Stimulated activated CD4-positive, alpha-beta T cell treated with anti-CD3 and anti-CD28 coated beads, Interleukin-12 subunit alpha, Interleukin-12 subunit beta, amount 100 ng/mL, for 4 hours (primary cell): ENCODE measurements around the gene TMEM151B.

Experiments
- DNase-seq: peaks from one replicate; pipeline ENCODE4 v3.0.0-alpha.2; 2020

TMEM151B gene

GRCh38 chr6:44285552-44286284 is 15.5 kb downstream of the TMEM151B start:
- DNase-seq = no peak

DNA sequence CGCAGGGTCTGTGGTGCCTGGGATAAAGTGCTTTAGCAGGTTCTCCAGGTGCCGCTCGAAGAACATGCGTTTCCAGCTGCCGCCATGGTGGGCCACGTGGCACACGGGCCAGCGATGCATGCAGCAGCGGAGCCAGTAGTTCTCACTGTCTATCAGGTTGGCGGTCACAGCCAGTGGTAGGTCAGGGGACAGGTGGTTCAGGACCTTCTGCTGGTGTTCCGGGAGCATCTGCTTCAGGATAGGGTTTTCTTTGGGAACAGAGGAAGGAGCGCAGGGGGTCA is 16.0 kb downstream of the TMEM151B start:
- DNase-seq = no peak

DNA sequence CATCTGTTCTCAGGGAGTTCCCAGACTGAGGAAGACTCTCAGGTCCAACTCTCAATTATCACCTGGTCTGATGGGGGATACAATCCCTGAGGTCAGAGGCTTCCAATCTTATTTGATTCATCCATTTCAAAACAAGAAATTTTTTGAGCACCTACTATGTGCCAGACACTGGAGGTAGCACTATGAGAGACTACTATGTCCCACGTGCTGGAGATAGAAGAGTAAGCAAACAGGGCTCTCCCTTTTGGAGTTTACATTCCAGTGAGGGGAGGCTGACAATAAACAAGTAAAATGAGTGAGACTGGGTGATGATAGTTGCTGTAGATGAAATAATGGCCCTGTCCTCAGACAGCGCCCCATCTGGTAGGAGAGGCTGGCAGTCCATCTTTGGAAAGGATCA is 16.5 kb downstream of the TMEM151B start:
- no peak for DNase-seq

DNA sequence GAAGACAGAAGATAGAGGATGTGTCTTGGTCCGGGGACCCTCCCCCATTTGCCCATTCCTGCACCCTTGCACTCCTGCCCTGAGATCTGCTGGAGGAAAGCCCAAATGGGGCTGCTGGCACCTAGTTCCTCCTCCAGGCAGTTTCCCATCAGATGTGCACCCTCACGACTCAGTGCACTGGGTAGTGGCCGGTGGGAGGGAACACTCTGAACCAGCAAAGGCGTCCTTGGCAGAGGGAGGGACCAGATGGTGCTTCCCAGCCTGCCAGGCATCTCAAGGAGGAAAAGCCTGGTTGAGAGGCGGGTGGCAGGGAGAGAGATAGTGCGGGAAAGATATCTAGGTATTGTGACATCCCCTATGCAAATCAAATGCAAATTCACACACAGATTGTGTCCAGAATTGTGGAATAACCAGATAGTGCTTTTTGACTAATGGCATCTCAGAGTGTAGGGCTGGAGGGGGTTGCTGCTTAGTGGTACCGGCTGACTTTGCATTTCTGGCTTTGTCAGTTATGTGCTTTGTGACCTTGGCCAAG is 19.5 kb downstream of the TMEM151B start:
- DNase-seq = no peak

DNA sequence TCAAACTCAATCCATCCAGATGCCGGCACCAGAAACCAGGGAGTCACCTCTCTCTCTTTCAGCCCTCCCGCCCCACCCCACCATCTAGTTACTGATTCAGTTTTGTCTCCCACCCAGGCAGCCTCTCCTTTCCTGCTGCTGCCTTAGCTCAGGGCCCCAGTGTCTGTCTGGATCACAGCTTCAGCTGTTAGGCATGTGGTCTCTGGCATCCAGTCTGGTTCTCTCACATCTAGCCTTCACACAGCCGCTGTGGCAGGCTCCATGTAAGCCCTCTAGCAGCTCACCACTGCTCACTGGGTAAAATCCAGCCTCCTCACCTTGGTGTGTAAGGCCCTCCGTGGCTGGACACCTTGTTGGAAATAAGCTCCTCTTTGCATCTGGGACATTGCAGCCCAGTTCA is 21.6 kb downstream of the TMEM151B start:
- DNase-seq = no peak

DNA sequence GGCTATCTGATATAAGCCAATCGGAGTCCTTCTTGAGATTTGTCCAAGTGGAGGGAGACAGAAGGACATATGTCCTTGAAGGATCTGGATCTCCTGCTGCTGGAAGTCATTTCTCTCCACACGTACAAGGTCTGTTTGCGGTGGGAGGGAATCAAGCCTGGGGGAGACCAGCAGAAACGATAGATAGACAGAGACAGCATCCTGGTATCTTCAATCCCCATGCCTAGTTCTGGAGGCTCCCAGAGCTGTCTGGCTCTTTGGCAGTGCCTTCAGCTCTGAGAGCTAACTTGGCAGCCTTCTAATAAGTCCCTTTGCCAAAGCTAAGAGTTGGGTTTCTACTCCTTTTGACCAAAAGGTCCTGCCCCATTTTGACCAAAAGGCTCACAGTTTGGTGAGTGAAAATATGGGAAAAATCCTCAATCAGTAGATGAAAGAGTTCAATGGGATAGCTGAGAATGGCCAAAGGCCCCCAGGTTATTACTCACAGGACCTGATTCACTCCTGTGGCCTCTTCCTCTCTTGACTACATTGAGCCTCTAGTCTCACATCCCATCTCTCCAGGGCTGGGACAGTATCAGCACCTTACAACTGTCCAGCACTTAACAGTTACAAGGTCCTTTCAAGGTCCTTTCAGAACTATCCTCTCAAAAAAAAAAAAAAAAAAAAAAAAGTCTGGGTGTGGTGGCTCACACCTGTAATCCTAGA is 22.6 kb downstream of the TMEM151B start:
- no peak for DNase-seq

- DNase-seq = no peak
These were observed 24.9 kb downstream of the TMEM151B start for GRCh38 chr6:44294832-44295791.

DNA sequence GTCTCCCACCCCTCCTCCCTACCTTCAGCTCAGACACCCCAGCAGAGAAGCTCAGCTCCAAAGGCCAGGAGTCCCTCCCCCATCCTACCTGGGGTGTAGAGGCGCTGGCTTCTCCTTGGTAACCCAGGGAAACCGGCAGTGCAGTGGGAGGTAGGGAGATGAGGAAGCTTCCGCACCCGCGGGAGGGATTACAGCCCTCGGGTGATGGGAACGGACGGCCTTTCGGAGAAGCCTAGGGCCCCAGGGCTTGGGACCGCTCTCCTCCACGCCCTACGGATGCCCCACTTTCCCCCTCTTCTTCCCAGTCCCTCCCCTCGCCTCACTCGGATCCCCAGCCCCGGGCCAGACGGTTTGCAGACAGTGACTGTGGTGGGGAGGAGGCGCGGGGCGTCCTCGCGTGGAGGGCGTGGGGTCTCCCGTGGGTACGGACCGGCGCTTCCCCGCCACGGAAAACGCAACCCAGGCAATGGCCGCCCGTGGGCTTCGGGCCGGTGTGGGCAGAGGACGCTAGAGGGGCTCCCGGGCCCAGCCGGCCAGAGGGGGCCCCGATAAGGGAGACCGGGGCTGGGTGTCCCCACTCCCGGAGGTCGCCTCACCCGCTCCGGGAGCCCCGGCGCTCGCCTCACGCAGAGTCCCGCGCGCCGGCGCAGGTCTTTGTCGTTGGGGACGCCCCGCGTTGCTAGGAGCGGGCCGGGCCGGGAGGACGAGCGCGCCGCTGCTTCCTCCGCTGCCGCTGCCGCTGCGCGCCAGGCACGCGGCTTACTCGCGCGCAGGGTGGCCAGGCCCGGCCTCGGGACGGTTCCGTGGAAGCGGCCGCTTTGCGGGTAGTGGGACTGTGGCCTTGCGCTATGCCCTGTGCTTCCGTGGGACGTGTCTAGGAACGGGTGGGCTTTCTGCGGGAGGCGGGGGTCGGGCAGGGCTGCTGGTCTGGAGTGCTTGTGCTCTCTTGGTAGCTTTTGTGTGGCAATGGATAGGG is 27.1 kb downstream of the TMEM151B start:
- peak; percentile 52 for DNase-seq

GRCh38 chr6:44298055-44298803 is 28.0 kb downstream of the TMEM151B start:
- DNase-seq = no peak

DNA sequence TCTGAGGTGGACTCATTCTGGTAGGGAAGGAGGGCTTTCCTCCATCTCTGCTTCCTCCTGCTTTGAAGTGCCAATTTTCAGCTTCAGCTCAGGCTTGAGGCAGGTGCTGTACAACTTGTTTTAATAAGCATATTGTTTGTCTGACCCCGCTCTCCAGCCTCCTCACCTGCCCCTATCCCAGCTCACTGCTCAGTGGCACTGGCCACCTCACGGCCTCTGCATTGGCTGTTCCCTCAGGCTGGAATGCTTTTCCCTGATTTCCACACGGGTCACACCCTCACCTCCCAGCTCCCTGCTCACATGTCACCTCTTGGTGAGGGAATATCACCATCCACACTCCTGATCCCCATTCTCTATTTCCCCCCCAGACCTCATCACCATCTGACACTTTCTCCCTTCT is 28.6 kb downstream of the TMEM151B start:
- no peak for DNase-seq

DNA sequence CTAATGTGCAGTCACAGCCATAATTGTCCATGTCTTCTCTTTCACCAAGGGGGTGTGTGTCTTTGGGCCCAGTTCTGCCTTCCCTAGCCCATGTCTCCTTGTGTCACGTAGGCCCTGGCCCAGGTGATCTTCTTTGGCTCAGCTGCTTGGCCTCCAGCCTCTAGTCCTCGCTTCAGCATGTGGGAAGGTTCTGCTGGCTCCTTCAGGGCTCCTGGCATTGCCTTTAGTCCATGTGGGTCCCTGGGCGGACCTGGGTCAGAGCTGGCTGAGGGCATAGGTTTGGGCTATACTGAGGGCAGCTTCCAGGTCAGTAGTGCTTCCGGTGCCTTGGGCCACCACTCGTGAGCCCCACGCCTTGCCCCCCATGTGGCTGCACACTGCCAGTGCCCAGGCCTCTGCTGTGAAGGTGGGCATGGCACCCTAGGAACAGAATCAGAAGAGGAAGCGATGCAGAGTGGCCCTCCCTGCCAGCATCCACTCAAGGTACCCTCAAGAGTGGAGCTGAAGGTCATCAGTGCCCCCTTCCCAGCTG is 30.1 kb downstream of the TMEM151B start:
- no peak for DNase-seq

- no peak for DNase-seq
These were observed 30.9 kb downstream of the TMEM151B start for GRCh38 chr6:44301106-44301505.

- DNase-seq = no peak
These were observed 31.7 kb downstream of the TMEM151B start for GRCh38 chr6:44301782-44302564.

DNA sequence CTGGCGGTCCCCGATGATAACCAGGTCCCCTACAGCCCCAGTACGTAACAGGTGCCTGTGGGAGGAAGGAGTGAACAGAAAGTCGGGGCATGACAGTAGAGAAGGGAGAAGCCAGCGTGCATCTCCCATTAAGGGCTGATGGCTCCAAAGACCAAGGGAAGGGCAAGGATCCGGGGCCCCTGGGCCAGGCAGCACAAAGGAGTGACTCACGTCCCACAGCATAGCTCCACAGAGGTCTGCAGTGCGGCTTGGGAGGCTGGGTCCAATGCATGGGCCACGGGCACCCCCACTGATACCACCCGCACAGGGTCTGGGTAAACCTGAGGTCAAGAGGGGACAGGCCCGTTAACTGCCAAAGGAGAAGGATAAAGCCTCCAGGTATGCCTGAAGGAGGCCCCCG is 32.6 kb downstream of the TMEM151B start:
- DNase-seq = no peak

DNA sequence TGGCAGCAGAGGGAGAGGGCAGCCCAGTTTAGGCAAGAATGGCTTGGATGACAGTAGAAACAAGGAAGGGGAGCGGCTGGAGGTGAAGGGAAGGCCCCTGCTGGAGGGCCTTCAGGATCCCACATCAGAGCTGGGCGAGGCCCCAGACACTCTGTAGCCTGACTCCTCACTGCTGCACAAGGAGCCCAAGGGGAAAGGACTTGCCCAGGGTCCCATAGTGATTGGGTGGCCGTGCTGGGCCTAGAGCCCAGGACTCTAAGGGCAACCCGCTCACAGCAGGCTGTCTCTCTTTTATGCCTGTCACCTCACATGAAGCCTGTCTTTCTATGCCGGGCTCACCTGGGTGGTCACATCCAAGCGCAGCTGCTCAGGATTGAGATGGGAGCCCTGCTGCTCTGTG is 33.6 kb downstream of the TMEM151B start:
- no peak for DNase-seq

- DNase-seq = peak; percentile 35
These were observed 34.3 kb downstream of the TMEM151B start for GRCh38 chr6:44304282-44305199.

- DNase-seq = no peak
These were observed 35.0 kb downstream of the TMEM151B start for GRCh38 chr6:44305200-44305725.

- no peak for DNase-seq
These were observed 36.5 kb downstream of the TMEM151B start for GRCh38 chr6:44306710-44307109.

DNA sequence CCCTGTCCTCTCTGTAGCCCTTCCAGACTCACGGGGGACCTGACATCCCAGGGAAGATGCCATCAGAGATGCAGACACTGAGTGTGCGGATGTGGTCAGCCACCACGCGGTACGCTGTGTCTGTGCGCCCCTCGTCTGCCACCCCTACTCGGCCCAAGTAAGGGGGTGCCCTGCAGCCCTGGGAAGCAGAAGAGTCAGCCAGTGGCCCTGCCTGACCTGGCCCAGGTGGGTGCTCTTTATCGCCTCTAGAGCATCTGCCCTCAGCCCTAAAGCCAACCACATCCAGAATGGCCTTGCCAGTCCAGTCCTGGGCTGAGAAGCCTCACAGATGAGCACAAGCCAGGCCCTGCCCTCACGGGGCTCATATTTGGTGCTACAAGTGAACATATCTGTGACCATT is 37.0 kb downstream of the TMEM151B start:
- DNase-seq = no peak
